ENCODE measurements around the gene CHID1.

GRCh38 chr11:901452-902061, 9.1 kb downstream of the CHID1 start:
- no peak for TF ChIP-seq CTCF (IDR thresholded peaks at IDR 0.05)
- no peak for TF ChIP-seq POLR2A (IDR thresholded peaks at IDR 0.05)

Data from right lobe of liver (tissue), 4 donors.